ENCODE measurements around the gene BDKRB2. TPM values are rescaled to one million over a fixed set of nuclear protein-coding genes. Genes with fewer than 3 reads are reported as not detected.
A peak's percentile ranks its signal among the peaks of the same experiment; 100 is the strongest.
"Not testable (repeated sequence)": the region's sequence is repeated elsewhere in the genome, so short reads cannot be mapped to it uniquely, and the experiment has no call there.

Gene BDKRB2
- total RNA-seq, 1 donor from 2014 or later: 3.2 TPM

DNA sequence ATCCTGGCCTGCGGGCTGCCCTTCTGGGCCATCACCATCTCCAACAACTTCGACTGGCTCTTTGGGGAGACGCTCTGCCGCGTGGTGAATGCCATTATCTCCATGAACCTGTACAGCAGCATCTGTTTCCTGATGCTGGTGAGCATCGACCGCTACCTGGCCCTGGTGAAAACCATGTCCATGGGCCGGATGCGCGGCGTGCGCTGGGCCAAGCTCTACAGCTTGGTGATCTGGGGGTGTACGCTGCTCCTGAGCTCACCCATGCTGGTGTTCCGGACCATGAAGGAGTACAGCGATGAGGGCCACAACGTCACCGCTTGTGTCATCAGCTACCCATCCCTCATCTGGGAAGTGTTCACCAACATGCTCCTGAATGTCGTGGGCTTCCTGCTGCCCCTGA lies 36.0 kb downstream of the BDKRB2 start:
- FAIRE-seq (no peak), DNase-seq (ENCODE audit: low read depth) (no peak)
- Histone ChIP-seq H3K4me3 (ENCODE audit: low read depth, low read length) (no peak overlapping the region), H3K27me3 (ENCODE audit: control insufficient read depth, insufficient read depth, low read length) (no peaks in the 10 kb centered on the region), H3K36me3 (ENCODE audit: control insufficient read depth, insufficient read depth, low read length) (peaks cover 9% of the 10 kb centered on the region)
- TF ChIP-seq, protein P1, sequence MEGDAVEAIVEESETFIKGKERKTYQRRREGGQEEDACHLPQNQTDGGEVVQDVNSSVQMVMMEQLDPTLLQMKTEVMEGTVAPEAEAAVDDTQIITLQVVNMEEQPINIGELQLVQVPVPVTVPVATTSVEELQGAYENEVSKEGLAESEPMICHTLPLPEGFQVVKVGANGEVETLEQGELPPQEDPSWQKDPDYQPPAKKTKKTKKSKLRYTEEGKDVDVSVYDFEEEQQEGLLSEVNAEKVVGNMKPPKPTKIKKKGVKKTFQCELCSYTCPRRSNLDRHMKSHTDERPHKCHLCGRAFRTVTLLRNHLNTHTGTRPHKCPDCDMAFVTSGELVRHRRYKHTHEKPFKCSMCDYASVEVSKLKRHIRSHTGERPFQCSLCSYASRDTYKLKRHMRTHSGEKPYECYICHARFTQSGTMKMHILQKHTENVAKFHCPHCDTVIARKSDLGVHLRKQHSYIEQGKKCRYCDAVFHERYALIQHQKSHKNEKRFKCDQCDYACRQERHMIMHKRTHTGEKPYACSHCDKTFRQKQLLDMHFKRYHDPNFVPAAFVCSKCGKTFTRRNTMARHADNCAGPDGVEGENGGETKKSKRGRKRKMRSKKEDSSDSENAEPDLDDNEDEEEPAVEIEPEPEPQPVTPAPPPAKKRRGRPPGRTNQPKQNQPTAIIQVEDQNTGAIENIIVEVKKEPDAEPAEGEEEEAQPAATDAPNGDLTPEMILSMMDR (IDR thresholded peaks at IDR 0.05; ENCODE audit: insufficient read depth, low read length, severe bottlenecking): no peak

DNA sequence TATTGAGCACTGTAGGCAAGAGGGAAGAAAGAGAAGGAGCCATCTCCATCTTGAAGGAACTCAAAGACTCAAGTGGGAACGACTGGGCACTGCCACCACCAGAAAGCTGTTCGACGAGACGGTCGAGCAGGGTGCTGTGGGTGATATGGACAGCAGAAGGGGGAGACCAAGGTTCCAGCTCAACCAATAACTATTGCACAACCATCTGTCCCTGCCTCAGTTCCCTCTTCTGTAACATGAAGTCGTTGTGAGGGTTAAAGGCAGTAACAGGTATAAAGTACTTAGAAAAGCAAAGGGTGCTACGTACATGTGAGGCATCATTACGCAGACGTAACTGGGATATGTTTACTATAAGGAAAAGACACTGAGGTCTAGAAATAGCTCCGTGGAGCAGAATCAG lies 37.5 kb downstream of the BDKRB2 start:
- H3K4me3 ChIP-seq (ENCODE audit: low read depth, low read length): no peak overlapping the region
- peaks cover 9% of the 10 kb centered on the region for H3K36me3 ChIP-seq (ENCODE audit: control insufficient read depth, insufficient read depth, low read length)
- TF ChIP-seq, protein P1 (IDR thresholded peaks at IDR 0.05; ENCODE audit: insufficient read depth, low read length, severe bottlenecking): no peak
- DNase-seq (ENCODE audit: low read depth): no peak
- no peak for FAIRE-seq
- no peaks in the 10 kb centered on the region for H3K27me3 ChIP-seq (ENCODE audit: control insufficient read depth, insufficient read depth, low read length)

DNA sequence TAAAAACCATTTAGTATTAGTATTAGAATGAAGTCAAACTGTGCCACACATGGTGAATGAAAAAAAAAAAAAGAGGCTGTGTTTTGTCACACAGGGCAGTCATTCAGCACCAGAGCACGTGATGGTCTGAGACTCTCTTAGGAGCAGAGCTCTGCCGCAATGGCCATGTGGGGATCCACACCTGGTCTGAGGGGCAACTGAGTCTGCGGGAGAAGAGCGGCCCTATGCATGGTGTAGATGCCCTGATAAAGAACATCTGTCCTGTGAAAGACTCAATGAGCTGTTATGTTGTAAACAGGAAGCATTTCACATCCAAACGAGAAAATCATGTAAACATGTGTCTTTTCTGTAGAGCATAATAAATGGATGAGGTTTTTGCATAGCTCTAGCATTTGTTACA lies 39.1 kb downstream of the BDKRB2 start:
- H3K36me3 ChIP-seq (ENCODE audit: control insufficient read depth, insufficient read depth, low read length): peaks cover 7% of the 10 kb centered on the region
- FAIRE-seq (no peak), DNase-seq (ENCODE audit: low read depth) (no peak)
- H3K27me3 ChIP-seq (ENCODE audit: control insufficient read depth, insufficient read depth, low read length): no peaks in the 10 kb centered on the region
- TF ChIP-seq, protein P1 (IDR thresholded peaks at IDR 0.05; ENCODE audit: insufficient read depth, low read length, severe bottlenecking): no peak
- H3K4me3 ChIP-seq (ENCODE audit: low read depth, low read length): no peak overlapping the region

DNA sequence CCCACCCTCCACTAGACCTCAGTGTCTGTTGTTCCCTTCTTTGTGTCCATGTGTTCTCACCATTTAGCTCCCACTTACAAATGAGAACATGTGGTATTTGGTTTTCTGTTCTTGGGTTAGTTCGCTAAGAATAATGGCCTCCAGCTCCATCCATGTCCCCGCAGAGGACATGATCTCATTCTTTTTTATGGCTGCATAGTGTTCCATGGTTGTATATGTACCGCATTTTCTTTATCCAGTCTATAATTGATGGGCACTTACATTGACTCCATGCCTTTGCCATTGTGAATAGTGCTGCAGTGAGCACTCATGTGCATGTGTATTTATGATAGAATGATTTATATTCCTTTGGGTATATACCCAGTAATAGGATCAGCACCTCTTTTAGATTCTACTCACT lies 40.4 kb downstream of the BDKRB2 start:
- not testable (repeated sequence) for DNase-seq (ENCODE audit: low read depth); FAIRE-seq; H3K36me3 ChIP-seq (ENCODE audit: control insufficient read depth, insufficient read depth, low read length); H3K27me3 ChIP-seq (ENCODE audit: control insufficient read depth, insufficient read depth, low read length); H3K4me3 ChIP-seq (ENCODE audit: low read depth, low read length)

DNA sequence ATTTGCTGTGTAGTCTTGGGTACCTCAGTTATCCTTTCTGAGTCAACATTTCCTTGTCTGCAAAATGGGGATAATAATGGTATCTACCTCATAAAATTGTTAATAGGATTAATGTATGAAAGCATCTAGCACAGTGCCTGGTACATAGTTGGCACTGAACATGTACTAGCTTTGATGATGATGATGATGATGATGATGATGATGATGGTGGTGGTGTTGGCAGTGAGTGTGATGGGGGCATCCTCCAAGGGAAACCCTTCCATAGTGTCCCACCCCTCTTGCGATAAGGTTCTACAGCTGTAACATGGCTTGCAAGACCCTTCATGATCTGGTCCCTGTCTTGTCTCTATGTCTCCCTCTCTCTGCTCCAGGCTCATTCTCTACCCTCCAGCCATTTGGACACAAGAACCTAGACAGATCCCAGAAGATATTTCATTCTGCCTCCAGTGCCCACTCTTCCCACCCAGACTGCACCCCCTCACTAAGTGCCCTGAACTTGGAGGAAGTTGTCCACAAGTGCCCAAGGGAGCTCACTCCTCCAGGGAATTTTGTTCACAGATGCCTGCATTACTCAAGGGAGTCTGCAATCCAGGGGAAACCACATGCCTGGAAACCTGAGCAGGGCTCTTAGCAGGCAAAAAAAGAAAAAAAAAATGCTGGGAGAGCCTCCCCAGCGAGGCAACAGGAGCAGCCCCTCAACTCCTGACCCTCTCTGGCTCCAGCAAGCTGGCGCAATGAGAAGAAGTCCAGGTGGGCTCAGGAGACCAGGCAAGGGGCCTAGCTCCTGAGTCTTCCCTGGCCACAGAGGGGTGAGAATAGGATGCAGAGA lies 41.3 kb downstream of the BDKRB2 start:
- H3K4me3 ChIP-seq (ENCODE audit: low read depth, low read length): no peak overlapping the region
- peaks cover 3% of the 10 kb centered on the region for H3K36me3 ChIP-seq (ENCODE audit: control insufficient read depth, insufficient read depth, low read length)
- H3K27me3 ChIP-seq (ENCODE audit: control insufficient read depth, insufficient read depth, low read length): no peaks in the 10 kb centered on the region
- TF ChIP-seq, protein P1 (IDR thresholded peaks at IDR 0.05; ENCODE audit: insufficient read depth, low read length, severe bottlenecking): no peak
- FAIRE-seq: no peak
- DNase-seq (ENCODE audit: low read depth): peak; percentile 68

DNA sequence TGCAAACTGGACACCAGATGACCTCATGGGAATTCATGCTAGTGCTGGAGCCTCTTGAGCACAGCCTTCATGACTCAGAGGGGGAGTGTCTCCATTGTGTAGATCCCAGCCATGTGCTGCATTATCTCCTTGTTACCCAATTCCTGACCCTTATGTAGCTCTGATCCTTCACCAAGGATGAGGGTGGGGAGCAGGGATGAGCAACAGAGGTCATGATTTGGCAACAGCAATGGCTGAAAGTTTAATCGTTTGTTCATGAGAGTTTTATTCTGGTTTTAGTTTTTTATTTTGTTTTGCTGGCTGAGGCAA lies 41.9 kb downstream of the BDKRB2 start:
- TF ChIP-seq, protein P1 (IDR thresholded peaks at IDR 0.05; ENCODE audit: insufficient read depth, low read length, severe bottlenecking): no peak
- H3K4me3 ChIP-seq (ENCODE audit: low read depth, low read length): no peak overlapping the region
- no peaks in the 10 kb centered on the region for H3K27me3 ChIP-seq (ENCODE audit: control insufficient read depth, insufficient read depth, low read length)
- peak; percentile 98 for DNase-seq (ENCODE audit: low read depth)
- no peaks in the 10 kb centered on the region for H3K36me3 ChIP-seq (ENCODE audit: control insufficient read depth, insufficient read depth, low read length)
- FAIRE-seq: peak; percentile 98
